ENCODE results near the gene RNF14. TPM values are rescaled to one million over a fixed set of nuclear protein-coding genes. Genes with fewer than 3 reads are reported as not detected.

RNF14 gene
- total and polyA plus RNA-seq, 9 of the 15 experiments (the other 6 are each of a cell fraction or from before 2014, with no cell fraction given) = 36.3 to 140 (median 75.1) TPM

- peak in 1 of 3 experiments; percentile 37; a peak in 1 of 6 replicates for TF ChIP-seq ZBTB11 (CRISPR knock-in tag; IDR thresholded peaks at IDR 0.05)
- TF ChIP-seq E2F1 (CRISPR knock-in tag; IDR thresholded peaks at IDR 0.05) = no peak
- no peak for TF ChIP-seq CLOCK (CRISPR knock-in tag; IDR thresholded peaks at IDR 0.05; ENCODE audit: borderline replicate concordance)
- no peak for TF ChIP-seq CBFA2T3 (IDR thresholded peaks at IDR 0.05)
- peak; percentile 33; the same call in 1 of the 2 replicates for TF ChIP-seq EP400 (IDR thresholded peaks at IDR 0.05)
- no peak for TF ChIP-seq NCOA2 (IDR thresholded peaks at IDR 0.05; ENCODE audit: partially characterized antibody in 2 of 2)
- no peak for TF ChIP-seq ZNF121 (CRISPR knock-in tag; conservative IDR thresholded peaks at IDR 0.05)
- 0 out of 4 replicates have a peak, but pooled peaks of 1 of the 2 experiments have one; percentile 32 for TF ChIP-seq TBL1XR1 (IDR thresholded peaks at IDR 0.05; ENCODE audit: low read length in 2 of 2)
- TF ChIP-seq GATAD2B (IDR thresholded peaks at IDR 0.05; ENCODE audit: borderline replicate concordance) = peak; percentile 48; the same call in 1 of the 2 replicates
- TF ChIP-seq CTCFL (IDR thresholded peaks at IDR 0.05; ENCODE audit: borderline replicate concordance, insufficient read depth, low read depth, low read length, poor library complexity, severe bottlenecking) = peak; percentile 41
- no peak for TF ChIP-seq PRDM10 (IDR thresholded peaks at IDR 0.05; ENCODE audit: partially characterized antibody)
These were observed 8.2 kb upstream of the RNF14 start (continued) for GRCh38 chr5:141960449-141961323.

Measured in K562 (cell line).